Measurements from ENCODE around the gene DNAAF5.

- TF ChIP-seq EZH2phosphoT487 (IDR thresholded peaks at IDR 0.05; ENCODE audit: low read depth, severe bottlenecking, unreplicated experiment) (no peak), CTCF (IDR thresholded peaks at IDR 0.05; ENCODE audit: poor library complexity) (no peak)
These were observed 49.9 kb downstream of the DNAAF5 start for GRCh38 chr7:776381-776780.
